Central memory CD4-positive, alpha-beta T cell (primary cell): ENCODE measurements around the gene KMT2C.
"Not testable (repeated sequence)": the region's sequence is repeated elsewhere in the genome, so short reads cannot be mapped to it uniquely, and the experiment has no call there.

Experiments
- DNase-seq: peaks from one replicate; pipeline ENCODE4 v3.0.0; 2022
- total RNA-seq, 3 experiments: gene quantifications; one replicate each; lab custom pipeline; 2026; lab: John Stamatoyannopoulos, UW

Gene KMT2C
- total RNA-seq = 103 to 471 (median 239) reads per million in 3 experiments

DNA sequence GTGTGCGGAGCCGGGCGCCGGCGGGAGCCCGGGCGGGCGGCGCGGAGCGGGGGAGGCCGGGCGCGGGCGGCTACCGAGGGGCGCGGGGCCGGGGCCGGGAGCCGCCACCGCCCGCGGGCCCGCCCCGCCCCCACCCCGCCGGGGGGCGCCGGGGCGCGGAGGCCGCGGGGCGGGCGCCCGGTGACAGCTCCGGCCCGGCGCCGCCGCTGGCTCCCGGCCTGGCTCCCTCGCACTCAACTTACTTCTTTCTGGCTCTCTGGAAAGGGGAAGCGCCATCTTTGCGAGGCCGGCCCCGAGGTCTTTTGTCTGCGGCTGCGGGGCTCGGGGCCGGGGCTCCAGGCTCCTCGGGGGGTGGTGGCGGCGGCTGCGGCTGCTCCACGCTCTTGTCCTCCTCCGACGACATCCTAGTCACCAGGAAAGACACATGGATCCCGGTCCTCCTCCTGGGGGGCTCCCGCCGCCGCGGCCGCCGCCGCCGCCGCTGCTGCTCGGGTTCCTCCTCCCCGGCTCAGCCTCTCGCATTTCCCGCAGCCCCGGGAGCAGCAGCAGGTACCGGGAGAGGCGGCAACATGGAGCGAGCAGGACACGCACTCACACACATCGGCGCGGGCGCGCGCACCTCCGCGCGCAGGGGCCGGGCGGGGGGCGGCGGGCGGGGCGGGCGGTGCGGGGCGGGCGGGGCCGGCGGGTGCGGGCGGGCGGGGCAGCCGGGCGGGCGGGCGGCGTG is at the start of gene KMT2C:
KMT2C (minus strand) TSS at position 620 of the 727 bp plus-strand sequence; CDS start at position 403, 217 bp downstream.
- peak; percentile 53 for DNase-seq

DNA sequence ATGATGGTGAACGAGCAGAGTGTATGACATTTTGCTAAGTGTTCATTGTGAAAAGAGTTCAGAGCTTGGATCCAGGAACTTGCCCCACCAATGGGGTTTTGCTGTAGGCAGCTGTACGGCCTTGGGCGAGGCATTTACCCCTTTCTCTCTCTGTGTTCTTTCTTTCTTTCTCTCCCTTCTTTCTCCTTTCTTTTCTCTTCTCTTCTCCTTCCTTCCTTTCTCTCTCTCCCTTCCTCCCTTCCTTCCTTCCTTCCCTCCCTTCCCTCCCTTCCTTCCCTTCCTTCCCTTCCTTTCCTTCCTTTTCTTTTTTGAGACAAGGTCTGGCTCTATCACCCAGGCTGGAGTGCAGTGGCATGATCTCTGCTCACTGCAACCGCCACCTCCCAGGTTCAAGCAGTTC is 45.3 kb upstream of the KMT2C start:
- no peak for DNase-seq

DNA sequence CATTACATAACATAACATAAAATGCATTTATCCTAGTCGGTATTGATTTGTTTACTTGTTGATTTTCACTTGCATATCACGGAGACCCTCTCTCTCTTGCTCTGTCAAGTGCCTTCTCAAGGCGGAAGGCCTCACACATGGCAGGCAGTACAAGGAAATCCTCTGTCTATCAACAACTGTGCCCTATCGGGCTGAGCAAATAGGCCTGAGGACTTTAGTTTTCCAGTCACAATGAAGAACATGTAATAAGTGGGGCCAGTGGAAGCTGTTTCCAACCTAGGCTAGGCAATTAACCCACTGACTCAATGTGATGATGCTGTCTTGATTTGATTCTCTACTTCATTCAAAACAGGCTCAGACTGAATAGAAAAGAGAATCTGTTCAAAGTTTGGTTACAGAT is 44.9 kb upstream of the KMT2C start:
- no peak for DNase-seq

DNA sequence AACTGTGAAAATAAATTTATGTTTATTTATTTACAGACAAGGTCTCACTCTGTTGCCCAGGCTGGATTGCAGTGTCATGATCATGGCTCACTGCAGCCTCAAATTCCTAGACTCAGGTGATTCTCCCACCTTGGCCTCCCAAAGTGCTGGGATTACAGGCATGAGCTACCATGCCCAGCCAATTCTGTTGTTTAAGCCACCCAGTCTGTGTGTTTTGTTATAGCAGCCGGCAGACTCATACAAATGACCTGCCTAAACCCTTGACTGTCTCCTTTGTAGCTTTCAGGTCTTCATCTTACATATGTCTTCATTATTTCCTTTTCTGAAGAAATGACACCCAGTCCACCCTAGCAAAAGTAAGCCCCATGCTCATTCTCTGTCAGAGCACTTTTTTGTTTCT is 43.8 kb upstream of the KMT2C start:
- no peak for DNase-seq

DNA sequence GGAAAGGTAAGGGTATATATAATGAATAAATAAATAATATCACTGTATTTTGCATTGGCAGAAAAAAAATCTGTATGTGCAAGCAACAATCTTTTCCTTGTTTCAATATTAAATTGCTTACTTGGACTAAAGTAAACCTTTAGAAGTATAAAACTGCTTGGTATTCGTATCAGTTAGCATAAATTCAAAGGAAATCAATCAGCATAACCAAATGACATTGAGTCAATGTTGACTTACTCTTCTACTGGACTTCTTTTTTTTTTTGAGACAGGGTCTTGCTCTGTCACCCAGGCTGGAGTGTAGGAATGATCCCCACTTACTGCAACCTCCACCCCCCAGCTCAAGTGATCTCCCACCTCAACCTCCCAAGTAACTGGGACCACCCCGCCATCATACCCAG is 42.3 kb upstream of the KMT2C start:
- no peak for DNase-seq

DNA sequence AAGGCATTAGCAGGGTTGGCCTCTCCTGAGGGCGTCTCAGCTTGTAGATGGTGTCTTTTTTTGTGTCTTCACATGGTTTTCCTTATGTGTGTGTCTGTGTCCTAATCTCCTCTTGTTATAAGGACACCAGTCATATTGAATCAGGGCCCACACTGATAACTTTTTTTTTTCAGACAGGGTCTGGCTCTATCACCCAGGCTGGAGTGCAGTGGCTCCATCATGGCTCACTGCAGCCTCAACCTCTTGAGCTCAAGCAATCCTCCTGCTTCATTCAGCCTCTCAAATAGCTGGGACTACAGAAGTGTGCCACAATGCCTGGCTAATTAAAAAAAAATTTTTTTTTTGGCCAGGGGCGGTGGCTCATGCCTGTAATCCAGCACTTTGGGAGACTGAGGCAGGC is 41.3 kb upstream of the KMT2C start:
- DNase-seq = no peak

DNA sequence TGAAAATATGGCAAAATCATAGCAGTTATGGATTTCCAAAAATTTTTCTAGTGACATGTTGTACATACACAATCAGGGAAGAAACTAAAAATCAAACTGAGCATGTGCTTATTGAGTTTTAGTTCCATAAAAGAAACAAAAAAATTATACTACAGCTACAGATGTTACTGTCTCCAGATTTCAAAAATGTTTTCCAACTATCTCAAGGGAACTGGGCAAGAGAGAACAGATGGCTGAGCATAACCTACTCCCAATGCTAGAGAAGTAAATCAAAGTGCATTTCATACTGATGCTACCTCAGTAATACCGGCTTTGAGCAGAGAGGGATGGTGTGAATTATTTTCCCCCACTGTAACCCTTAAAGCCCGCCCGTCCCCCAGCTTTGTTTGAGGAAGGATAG is 40.7 kb upstream of the KMT2C start:
- no peak for DNase-seq

DNA sequence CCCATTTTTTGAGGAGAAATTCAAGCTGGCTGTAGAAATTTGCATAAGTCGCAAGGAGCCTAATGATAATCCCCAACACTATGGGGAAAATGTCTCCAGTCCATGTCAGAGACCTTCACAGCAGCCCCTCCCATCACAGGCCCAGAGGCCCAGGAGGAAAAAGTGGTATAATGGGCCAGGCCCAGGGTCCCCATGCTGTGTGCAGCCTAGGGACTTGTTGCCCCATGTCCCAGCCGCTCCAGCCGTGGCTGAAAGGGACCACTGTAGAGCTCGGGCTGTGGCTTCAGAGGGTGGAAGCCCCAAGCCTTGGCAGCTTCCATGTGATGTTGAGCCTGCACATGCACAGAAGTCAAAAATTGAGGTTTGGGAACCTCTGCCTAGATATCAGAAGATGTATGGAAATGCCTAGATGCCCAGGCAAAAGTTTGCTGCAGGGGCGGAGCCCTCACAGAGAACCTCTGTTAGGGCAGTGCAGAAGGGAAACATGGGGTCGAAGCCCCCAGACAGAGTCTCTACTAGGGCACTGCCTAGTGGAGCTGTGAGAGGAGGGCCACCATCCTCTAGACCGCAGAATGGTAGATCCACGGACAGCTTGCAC is 35.3 kb upstream of the KMT2C start:
- not testable (repeated sequence) for DNase-seq

DNA sequence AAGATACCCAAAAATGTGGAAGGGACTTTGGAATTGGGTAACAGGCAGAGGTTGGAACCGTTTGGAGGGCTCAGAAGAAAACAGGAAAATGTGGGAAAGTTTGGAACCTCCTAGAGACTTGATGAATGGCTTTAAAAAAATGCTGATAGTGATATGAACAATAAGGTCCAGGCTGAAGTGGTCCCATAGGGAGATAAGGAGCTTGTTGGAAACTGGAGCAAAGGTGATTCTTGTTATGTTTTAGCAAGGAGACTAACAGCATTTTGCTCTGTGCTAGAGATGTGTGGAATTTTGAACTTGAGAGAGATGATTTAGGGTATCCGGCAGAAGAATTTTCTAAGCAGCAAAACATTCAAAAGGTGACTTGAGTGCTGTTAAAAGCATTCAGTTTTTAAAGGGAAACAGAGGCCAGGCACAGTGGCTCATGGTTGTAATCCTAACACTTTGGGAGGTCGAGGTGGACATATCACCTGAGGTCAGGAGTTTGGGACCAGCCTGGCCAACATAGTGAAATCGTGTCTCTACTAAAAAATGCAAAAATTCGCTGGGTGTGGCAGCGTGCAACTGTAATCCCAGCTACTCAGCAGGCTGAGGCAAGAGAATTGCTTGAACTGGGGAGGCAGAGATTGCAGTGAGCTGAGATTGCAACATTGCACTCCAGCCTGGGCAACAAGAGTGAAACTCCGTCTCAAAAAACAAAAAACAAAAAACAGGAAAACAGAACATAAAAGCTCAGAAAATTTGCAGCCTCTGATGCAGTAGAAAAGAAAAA is 34.6 kb upstream of the KMT2C start:
- DNase-seq = not testable (repeated sequence)

DNA sequence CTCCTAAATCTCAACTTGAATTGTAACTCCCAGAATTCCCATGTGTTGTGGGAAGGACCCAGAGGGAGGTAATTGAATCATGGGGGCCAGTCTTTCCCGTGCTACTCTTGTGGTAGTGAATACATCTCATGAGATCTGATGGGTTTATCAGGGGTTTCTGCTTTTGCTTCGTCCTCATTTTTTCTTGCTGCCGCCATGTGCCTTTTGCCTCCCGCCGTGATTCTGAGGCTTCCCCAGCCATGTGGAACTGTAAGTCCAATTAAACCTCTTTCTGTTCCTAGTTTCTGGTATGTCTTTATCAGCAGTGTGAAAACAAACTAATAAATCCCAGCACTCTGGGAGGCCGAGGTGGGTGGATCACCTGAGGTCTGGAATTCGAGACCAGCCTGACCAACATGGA is 33.8 kb upstream of the KMT2C start:
- not testable (repeated sequence) for DNase-seq

DNA sequence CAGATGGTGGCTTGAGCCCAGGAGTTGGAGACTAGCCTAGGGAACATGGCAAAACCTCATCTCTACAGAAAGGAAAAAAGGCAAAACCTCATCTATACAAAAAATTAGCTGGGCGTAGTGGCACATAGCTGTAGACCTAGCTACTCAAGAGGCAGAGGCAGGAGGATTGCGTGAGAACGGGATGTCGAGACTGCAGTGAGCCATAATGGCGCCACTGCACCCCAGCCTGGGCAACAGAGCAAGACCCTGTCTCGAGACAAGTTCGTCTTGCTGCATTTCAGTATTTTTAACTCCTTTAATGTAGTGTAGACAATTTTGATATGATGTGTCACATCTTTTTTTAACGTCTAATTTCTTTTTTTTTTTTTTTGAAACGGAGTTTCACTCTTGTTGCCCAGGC is 31.4 kb upstream of the KMT2C start:
- DNase-seq = no peak

DNA sequence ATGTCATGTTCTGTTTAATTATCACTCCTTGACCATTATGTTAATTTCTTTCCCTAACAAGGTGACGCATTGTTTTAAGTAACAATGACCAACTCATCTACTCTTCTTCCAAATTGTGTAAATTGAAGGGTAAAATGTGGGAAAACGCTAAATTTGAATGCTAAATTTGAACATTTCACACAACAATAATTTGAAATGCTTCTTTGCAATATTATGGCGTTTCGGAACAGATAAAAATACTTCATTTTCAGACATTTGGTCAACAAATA is 29.2 kb upstream of the KMT2C start:
- no peak for DNase-seq

DNA sequence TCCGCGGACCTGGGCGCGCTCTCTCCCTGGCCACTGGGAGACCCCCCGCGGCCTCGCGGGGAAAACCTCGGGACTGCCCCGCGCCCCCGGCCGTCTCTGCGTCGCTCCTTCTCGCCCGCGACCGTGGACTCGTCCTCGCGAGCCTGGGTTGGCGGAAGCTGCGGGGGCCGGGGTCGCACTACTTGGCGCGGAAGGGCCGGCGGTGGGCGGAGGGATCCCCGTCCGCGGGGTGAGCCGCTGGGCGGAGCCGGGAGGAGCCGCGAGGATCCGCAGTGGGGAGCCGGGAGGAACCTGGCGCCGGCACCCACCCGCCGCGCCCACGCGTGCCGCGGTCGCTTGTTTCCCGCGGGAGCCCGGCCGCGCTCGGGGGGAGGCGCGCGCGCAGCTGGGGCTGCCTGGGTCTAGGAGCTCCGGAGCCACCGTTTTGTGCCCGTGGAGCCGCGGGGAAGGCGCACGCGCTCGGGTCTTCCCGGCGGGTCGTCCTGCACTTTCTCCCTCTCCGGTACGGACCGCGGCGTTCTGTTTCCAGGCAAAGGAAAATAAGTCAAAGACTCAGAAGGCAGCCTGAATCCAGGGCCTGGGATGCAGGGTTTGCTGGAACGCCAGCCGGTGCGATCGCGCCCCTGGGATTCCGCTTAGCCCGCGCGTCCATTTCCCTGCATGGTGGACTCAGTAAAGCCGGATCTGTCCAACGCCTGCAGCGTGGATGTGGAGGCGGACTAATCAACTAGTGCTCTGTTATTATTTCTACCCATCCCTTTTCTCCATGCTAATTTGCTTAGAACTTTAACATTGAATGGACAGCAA is 28.7 kb upstream of the KMT2C start:
- no peak for DNase-seq

DNA sequence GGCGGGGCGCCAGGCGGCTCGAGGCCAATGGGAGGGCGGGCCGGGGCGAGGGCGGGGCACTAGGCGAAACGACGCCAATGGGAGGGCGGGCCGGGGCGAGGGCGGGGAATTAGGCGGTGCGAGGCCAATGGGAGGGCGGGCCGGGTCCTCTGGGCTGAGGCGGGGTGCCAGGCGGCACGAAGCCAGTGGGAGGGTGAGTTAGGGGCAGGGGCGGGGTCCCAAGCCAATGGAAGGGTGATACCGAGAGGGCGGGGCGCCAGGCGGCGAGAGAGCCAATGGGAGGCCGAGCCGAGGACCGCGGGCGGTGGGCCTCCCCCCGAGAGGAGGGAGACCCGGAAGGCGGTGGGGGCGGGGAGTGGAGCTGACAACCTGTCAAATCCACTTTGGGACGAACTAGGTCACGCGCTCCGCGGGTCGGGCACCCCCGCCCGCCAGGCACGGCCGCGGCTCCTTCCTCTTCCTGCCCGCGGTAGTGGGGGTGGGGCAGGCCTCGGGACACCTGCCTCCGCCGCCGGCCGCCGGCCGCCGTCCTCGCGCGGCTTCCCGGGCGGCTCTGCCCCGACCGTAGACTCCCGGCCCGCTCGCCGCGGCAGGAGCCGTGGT is 28.0 kb upstream of the KMT2C start:
- peak; percentile 100 for DNase-seq

DNA sequence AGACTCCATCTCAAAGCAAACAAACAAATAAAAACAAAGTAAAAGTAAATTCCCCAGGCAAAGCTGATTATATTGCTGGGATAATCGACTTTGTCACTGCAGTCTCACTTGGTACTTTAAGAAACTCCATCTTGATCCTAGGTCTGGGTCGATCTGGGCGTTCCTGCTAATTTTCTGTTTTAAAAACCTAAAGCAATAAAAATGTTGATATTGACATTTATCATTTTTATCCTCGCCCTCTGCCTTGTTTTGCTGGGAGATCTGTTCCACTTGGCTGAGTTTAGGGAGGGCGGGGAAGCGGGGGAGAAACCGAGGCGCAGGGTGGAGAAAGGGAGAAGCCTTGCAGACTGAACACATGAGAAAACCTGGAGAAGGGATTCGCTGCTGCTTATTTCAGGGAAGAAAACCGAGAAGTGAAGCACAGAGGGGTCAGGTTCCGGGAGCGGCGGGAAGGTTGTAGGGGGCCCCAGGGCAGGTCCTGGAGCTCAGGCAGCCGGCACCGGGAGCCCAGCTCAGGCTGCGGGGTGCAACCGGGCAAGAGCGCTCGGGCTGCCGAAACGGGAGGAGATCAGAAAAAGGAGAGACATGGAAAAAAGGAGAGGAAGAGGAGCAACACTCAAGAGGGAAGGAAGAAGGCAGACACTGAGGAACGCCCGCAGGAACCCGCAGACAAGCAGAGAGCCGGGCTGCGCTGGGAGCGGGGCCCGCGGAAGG is 27.3 kb upstream of the KMT2C start:
- no peak for DNase-seq

DNA sequence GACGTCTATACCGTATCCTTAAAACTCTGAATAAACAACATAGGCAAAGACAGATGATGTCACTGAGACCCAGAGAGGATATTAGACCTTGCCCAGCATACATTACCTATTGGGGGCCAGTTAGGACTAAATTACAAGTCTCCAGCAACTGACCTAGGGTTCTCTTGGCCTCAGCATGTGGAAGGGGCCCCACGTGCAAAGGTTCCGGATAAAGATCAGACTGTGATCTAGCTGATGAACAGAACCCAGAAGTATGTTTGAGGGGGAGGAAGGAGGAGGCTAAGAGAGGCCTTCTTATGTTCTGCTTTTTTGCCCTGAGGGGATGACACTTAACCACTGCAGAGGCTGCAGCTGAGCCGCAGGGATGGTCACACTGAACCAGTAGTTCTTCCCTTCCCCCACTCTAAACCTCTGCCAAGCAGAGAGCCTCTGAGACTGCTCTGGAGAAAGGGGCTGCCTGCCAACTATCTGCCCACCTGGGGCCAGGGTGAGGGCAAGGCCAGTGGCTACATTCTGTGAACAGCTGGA is 24.0 kb upstream of the KMT2C start:
- DNase-seq = no peak

DNA sequence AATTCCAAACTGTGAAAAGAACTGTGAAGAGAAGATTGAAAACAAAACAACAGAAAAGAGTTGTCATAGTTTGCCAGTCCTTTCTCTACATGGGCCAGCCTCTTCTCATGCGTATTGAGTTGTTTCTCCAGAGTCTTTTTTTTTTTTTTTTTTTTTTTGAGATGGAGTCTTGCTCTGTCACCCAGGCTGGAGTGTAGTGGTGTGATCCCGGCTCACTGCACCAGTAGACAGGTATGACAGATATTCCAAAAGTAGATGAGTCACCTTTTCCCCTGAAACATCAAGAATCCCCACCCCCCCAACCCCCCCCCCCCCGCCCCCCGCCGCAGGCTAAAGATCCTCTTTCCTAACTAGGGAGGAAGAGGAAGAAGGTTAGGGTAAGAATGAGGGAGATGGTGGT is 15.6 kb upstream of the KMT2C start:
- DNase-seq = no peak

DNA sequence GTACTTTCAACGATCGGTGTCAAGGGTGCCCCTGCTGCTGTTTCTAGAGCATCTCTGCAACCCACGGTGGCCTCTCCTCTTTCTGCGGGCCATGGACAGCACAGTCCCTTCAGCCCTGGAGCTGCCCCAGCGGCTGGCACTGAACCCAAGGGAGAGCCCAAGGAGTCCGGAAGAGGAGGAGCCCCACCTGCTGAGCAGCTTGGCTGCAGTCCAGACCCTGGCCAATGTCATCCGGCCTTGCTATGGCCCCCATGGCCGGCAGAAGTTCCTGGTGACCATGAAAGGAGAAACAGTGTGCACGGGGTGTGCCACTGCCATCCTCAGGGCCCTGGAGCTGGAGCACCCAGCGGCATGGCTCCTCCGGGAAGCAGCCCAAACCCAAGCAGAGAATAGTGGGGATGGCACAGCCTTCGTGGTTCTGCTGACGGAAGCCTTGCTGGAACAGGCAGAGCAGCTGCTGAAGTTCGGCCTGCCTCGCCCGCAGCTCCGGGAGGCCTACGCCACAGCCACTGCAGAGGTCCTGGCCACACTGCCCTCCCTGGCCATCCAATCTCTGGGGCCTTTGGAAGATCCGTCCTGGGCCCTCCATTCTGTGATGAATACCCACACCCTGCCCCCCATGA is 9.7 kb upstream of the KMT2C start:
- DNase-seq = not testable (repeated sequence)

DNA sequence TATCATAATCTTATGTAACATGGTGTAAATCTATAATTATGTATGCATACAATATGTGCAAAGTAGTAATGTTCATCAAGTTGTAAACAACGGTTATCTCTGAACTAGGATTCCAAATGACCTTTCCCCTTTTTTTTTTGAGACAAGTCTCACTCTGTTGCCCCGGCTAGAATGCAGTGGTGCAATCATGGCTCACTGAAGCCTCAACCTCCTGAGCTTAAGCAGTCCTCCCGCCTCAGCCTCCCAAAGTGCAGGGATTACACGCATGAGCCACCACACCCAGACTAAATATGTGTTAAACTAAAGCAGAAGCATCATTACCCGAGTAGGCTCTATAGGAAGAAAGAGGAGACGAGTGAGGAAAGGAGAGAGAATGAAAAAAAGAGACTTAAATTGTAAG is 7.8 kb upstream of the KMT2C start:
- no peak for DNase-seq

DNA sequence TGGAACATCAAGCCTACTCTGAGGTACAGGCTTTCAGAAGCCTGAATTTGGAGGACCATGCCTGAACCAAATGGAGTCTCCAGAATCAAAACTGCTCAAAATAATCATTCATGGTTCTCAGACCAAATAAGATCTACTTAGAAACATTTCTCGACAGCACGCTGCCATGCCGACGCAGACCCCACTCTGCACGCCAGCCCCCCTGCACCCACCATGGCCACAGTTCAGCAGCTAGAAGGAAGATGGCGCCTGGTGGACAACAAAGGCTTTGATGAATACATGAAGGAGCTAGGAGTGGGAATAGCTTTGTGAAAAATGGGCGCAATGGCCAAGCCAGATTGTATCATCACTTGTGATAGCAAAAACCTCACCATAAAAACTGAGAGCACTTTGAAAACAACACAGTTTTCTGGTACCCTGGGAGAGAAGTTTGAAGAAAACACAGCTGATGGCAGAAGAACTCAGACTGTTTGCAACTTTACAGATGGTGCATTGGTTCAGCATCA is 6.6 kb upstream of the KMT2C start:
- no peak for DNase-seq

DNA sequence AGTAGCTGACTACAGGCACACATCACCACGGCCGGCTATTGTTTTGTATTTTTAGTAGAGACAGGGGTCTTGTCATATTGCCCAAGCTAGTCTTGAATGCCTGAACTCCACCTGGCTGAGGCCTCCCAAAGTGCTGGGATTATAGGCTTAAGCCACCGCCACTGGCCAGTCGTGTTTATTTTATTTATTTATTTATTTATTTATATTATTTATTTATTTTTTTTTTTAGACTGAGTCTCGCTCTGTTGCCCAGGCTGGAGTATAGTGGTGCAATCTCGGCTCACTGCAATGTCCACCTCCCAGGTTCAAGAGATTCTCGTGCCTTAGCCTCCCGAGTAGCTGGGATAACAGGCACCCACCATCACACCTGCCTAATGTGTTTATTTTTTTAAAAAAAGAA is 6.0 kb upstream of the KMT2C start:
- DNase-seq = not testable (repeated sequence)
